ENCODE measurements around the gene ASCL3. TPM values are rescaled to one million over a fixed set of nuclear protein-coding genes. Genes with fewer than 3 reads are reported as not detected.

ASCL3 gene
- total and polyA plus RNA-seq, 10 of the 15 experiments (the other 5 are each of a cell fraction or from before 2014, with no cell fraction given) = not detected

GRCh38 chr11:8963569-8964323 lies 20.9 kb upstream of the ASCL3 start:
- no peaks in the 10 kb centered on the region for H4K20me1 ChIP-seq (ENCODE audit: control insufficient read depth, insufficient read depth)
- H3K27ac ChIP-seq (ENCODE audit: control insufficient read depth, insufficient read depth) = peak overlapping the region; percentile 92
- 1% methylated on average over 33 of the region's 39 CpGs for WGBS (ENCODE audit: insufficient coverage, insufficient replicate concordance, low lambda C conversion rate, missing lambda C conversion rate)
- in situ Hi-C loops (cut with MboI) (no loop called here), intact Hi-C loops (cut with micrococcal nuclease; ENCODE audit: unreplicated experiment) (loop anchor here (5.0 kb wide), 3 partner anchors 99 to 396 kb away; a partner anchor contains a TSS)
- ChIA-PET RAD21 (ENCODE audit: unreplicated experiment) (interaction anchor here (0.9 to 2.6 kb wide), 13 partner anchors 15 to 762 kb away, joined by 3 to 9 read pairs (median 5); partner anchors contain the start of genes STK33 and ZNF143), CTCF (interaction anchor here (0.6 to 2.6 kb wide), 9 partner anchors 10 to 397 kb away, joined by 4 to 26 read pairs (median 5); no protein-coding TSS in a partner anchor), POLR2A (interaction anchor here (0.7 to 1.6 kb wide), 7 partner anchors 52 to 350 kb away, joined by 3 to 10 read pairs (median 3); partner anchors contain the start of genes RPL27A and TRIM66), SMC1A (ENCODE audit: uncharacterized antibody, unreplicated experiment) (interaction anchor here (0.7 to 1.5 kb wide), 6 partner anchors 22 to 543 kb away, joined by 3 to 4 read pairs (median 4); no protein-coding TSS in a partner anchor)
- DNase-seq (ENCODE audit: low read depth, low spot score) = peak; percentile 37
- H3K9ac ChIP-seq (ENCODE audit: control insufficient read depth, insufficient read depth, low read length) = peak overlapping the region; percentile 94
- FAIRE-seq = peak; percentile 94
- peak; percentile 81 for ATAC-seq
- peak overlapping the region; percentile 91 for H3K4me2 ChIP-seq (ENCODE audit: control insufficient read depth, insufficient read depth)
- no peaks in the 10 kb centered on the region for H3K9me3 ChIP-seq (replicated peaks; ENCODE audit: control insufficient read depth, insufficient read depth, low read length)
- peaks cover 34% of the 10 kb centered on the region for H3K79me2 ChIP-seq (ENCODE audit: control insufficient read depth, insufficient read depth, low read length)
- BruUV-seq (replicated peaks) = no TSS peak
- peak overlapping the region; percentile 83 for H3K4me3 ChIP-seq
- peaks cover 10% of the 10 kb centered on the region for H3K4me1 ChIP-seq (ENCODE audit: control insufficient read depth, insufficient read depth, low read length)
- H3K36me3 ChIP-seq (ENCODE audit: control insufficient read depth in 2 of 2, insufficient read depth in 2 of 2, low read length in 1 of 2) = no peaks in the 10 kb centered on the region
- peak overlapping the region; percentile 94 for H2AFZ ChIP-seq (ENCODE audit: control insufficient read depth, low read depth, low read length)
- no peaks in the 10 kb centered on the region for H3K27me3 ChIP-seq (replicated peaks in 1 of 2; ENCODE audit: control insufficient read depth in 2 of 2, insufficient read depth in 2 of 2, low read length in 1 of 2)
- TF ChIP-seq DPF2 (IDR thresholded peaks at IDR 0.05) (no peak), HDGF (IDR thresholded peaks at IDR 0.05) (no peak), MXI1 (IDR thresholded peaks at IDR 0.05; ENCODE audit: low read depth, low read length) (peak; percentile 57; the same call in 1 of the 2 replicates), RUNX3 (IDR thresholded peaks at IDR 0.05; ENCODE audit: low read length) (no peak), SRF (IDR thresholded peaks at IDR 0.05; ENCODE audit: low read depth in 2 of 2, low read length in 2 of 2) (no peak), CBFB (IDR thresholded peaks at IDR 0.05; ENCODE audit: low read depth) (no peak), CBX5 (IDR thresholded peaks at IDR 0.05; ENCODE audit: low read depth) (no peak), E2F4 (IDR thresholded peaks at IDR 0.05; ENCODE audit: low read depth, low read length) (no peak), YBX1 (IDR thresholded peaks at IDR 0.05) (no peak), JUND (IDR thresholded peaks at IDR 0.05; ENCODE audit: low read depth, low read length) (no peak), HDAC6 (IDR thresholded peaks at IDR 0.05; ENCODE audit: unreplicated experiment) (no peak), SKIL (IDR thresholded peaks at IDR 0.05; ENCODE audit: low read depth, poor library complexity, severe bottlenecking) (no peak), SIX5 (IDR thresholded peaks at IDR 0.05; ENCODE audit: low read depth, low read length, severe bottlenecking) (no peak), HSF1 (IDR thresholded peaks at IDR 0.05; ENCODE audit: low read depth, low read length) (no peak), PKNOX1 (IDR thresholded peaks at IDR 0.05) (0 out of 2 replicates have a peak, but pooled peaks have one; percentile 34), IKZF2 (IDR thresholded peaks at IDR 0.05) (no peak), GABPA (IDR thresholded peaks at IDR 0.05; ENCODE audit: low read depth) (no peak), PAX5 (IDR thresholded peaks at IDR 0.05; ENCODE audit: borderline replicate concordance, low read depth, low read length) (no peak), ZNF24 (IDR thresholded peaks at IDR 0.05) (no peak)
